ENCODE measurements around the gene SETMAR. TPM values are rescaled to one million over a fixed set of nuclear protein-coding genes. Genes with fewer than 3 reads are reported as not detected.

The SETMAR gene
- total RNA-seq, 1 experiment from 2014 or later = 9.4 TPM

DNA sequence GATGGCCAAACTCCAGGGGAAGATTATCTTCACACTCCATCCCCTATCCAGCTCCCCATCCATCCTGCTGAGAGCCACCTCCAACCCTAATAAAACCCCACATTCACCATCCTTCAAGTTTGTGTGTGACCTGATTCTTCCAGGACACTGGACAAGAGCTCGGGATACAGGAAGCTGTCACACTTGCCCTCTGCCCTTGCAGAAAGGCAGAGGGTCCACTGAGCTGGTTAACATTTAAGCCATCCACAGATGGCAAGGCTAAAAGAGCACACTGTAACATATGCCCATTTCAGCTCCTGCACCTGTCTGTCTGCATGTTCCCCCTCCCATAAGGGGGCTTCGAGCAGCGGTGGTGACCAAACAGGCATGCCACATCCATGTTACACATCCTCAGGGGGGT, 29.8 kb downstream of the SETMAR start:
- ATAC-seq (no peak), DNase-seq (ENCODE audit: low read depth, low spot score) (no peak)
- no peaks in the 10 kb centered on the region for H3K4me1 ChIP-seq (ENCODE audit: control insufficient read depth in 1 of 2, insufficient read depth in 2 of 2, low read length in 2 of 2)
- TF ChIP-seq TCF7L2 (IDR thresholded peaks at IDR 0.05; ENCODE audit: borderline replicate concordance, extremely low read depth, insufficient read depth, insufficient read length) (no peak), EGR1 (IDR thresholded peaks at IDR 0.05; ENCODE audit: low read depth) (no peak), ZBTB33 (IDR thresholded peaks at IDR 0.05; ENCODE audit: extremely low read depth, insufficient replicate concordance, low read length) (no peak), SP1 (IDR thresholded peaks at IDR 0.05; ENCODE audit: low read depth) (no peak), CBX3 (IDR thresholded peaks at IDR 0.05; ENCODE audit: low read depth) (no peak), EZH2phosphoT487 (IDR thresholded peaks at IDR 0.05; ENCODE audit: borderline replicate concordance) (no peak), ELF1 (IDR thresholded peaks at IDR 0.05; ENCODE audit: borderline replicate concordance, low read depth) (no peak), CTCF (IDR thresholded peaks at IDR 0.05 in 2 of 3, conservative IDR thresholded peaks at IDR 0.05 in 1 of 3; ENCODE audit: borderline replicate concordance in 1 of 3, insufficient read depth in 1 of 3, low read depth in 2 of 3, low read length in 2 of 3) (no peak), RAD21 (IDR thresholded peaks at IDR 0.05; ENCODE audit: low read depth) (no peak), YY1 (IDR thresholded peaks at IDR 0.05; ENCODE audit: extremely low read depth, insufficient replicate concordance, low read depth, low read length) (no peak), SIN3A (IDR thresholded peaks at IDR 0.05; ENCODE audit: low read depth) (no peak), JUND (IDR thresholded peaks at IDR 0.05) (no peak)
- H3K9ac ChIP-seq (ENCODE audit: low read length) = no peak overlapping the region
- H3K9me2 ChIP-seq (ENCODE audit: insufficient read depth) = no peaks in the 10 kb centered on the region
- H3K4me3 ChIP-seq (replicated peaks in 1 of 2; ENCODE audit: low read depth in 1 of 2, low read length in 2 of 2) = no peak overlapping the region
- ChIA-PET CTCF (no interaction called here), POLR2A (no interaction called here), RAD21 (ENCODE audit: low non-redundant PET in 1 of 2, low total read pairs in 2 of 2, uncharacterized antibody in 2 of 2, unreplicated experiment in 2 of 2) (no interaction called here)
- H3K9me3 ChIP-seq (ENCODE audit: control insufficient read depth in 1 of 2, insufficient read depth in 1 of 2, low read depth in 1 of 2, low read length in 2 of 2) = peaks cover 0 to 3% of the 10 kb centered on the region in 2 experiments; a peak in 1 of 4 replicates
- H3K4me2 ChIP-seq (ENCODE audit: low read length) = no peak overlapping the region
- intact Hi-C loops (cut with micrococcal nuclease) = loop anchor here (5.0 kb wide), 1 partner anchor 299 kb away; no protein-coding TSS in a partner anchor
- H3K36me3 ChIP-seq (ENCODE audit: control insufficient read depth in 1 of 2, insufficient read depth in 2 of 2, low read length in 2 of 2) = no peaks in the 10 kb centered on the region
- H3K79me2 ChIP-seq (ENCODE audit: insufficient read depth, low read length) = no peaks in the 10 kb centered on the region
- H4K20me1 ChIP-seq (ENCODE audit: insufficient read depth) = no peaks in the 10 kb centered on the region
- BruUV-seq (replicated peaks) = no TSS peak
- H2AFZ ChIP-seq (ENCODE audit: low read depth, low read length, poor library complexity, severe bottlenecking) = no peak overlapping the region
- H3K27me3 ChIP-seq (ENCODE audit: insufficient read depth, low read length) = no peaks in the 10 kb centered on the region
- no peak overlapping the region for H3K27ac ChIP-seq (ENCODE audit: low read depth, low read length)
